Measurements from ENCODE around the gene D2HGDH. TPM values are rescaled to one million over a fixed set of nuclear protein-coding genes. Genes with fewer than 3 reads are reported as not detected.

The D2HGDH gene
- total and polyA plus RNA-seq, 2 of the 13 experiments (the other 11 are each of a cell fraction or from before 2014, with no cell fraction given), result 19.2 to 20.3 TPM

DNA sequence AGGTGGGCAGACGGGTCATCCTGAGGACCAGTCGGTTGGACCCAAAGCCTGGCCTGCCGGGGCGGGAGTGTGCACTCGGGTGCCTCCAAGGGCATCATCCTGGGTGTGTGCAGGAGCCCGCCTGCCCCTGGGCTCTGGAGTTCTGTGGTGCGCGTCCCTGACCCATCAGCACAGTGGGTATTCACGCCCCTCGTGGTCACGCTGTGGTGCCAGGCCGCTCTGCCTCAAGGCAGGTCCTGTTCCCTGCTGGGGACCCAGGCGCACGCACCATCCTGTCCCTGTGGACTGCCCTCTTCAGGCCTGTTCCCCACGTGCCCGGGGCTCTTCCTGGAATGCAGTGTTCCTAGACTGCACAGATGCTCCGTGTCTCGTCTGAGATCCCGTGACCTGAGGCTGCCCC lies 14.3 kb upstream of the D2HGDH start:
- Histone ChIP-seq H3K79me2 (ENCODE audit: insufficient read depth, low read length) (no peaks in the 10 kb centered on the region), H3K36me3 (replicated peaks in 1 of 2; ENCODE audit: control insufficient read depth in 1 of 2, insufficient read depth in 2 of 2, low read length in 2 of 2) (peaks cover 33 to 79% of the 10 kb centered on the region in 2 experiments), H2AFZ (ENCODE audit: low read length) (no peak overlapping the region), H4K20me1 (ENCODE audit: insufficient read depth, low read length) (no peaks in the 10 kb centered on the region), H3K9ac (ENCODE audit: insufficient read depth, low read depth, low read length) (no peak overlapping the region), H3K27me3 (ENCODE audit: control insufficient read depth in 1 of 2, insufficient read depth in 2 of 2, low read length in 2 of 2) (no peaks in the 10 kb centered on the region), H3K4me3 (replicated peaks in 1 of 3; ENCODE audit: insufficient read depth in 1 of 3, low read depth in 2 of 3, low read length in 3 of 3) (no peak overlapping the region), H3K4me2 (ENCODE audit: low read depth, low read length) (no peak overlapping the region), H3K4me1 (ENCODE audit: insufficient read depth, low read length) (no peaks in the 10 kb centered on the region), H3K27ac (ENCODE audit: extremely low read length, insufficient read depth, low read length) (no peak overlapping the region), H3K9me3 (ENCODE audit: low read length) (no peaks in the 10 kb centered on the region)
- peak; percentile 16 for ATAC-seq
- no TSS peak for BruUV-seq (replicated peaks)
- 95% methylated on average over 10 of the region's 19 CpGs for WGBS (ENCODE audit: low lambda C conversion rate)
- intact Hi-C loops (cut with micrococcal nuclease; ENCODE audit: unreplicated experiment), result no loop called here
- POLR2A ChIA-PET, result interaction anchor here (2.6 kb wide), 1 partner anchor 18 kb away, joined by 11 read pairs; the partner anchor contains the start of gene ING5
- no peak for DNase-seq (ENCODE audit: low spot score)
- no peak for FAIRE-seq
- TF ChIP-seq TMF1 (CRISPR knock-in tag; IDR thresholded peaks at IDR 0.05; ENCODE audit: low read depth) (no peak), CBFB (CRISPR knock-in tag; IDR thresholded peaks at IDR 0.05) (no peak), RBFOX2 (IDR thresholded peaks at IDR 0.05; ENCODE audit: low read depth, low read length) (0 out of 2 replicates have a peak, but pooled peaks have one; percentile 39), BCL6 (CRISPR knock-in tag; IDR thresholded peaks at IDR 0.05) (peak; percentile 49; the same call in 1 of the 2 replicates), TBX3 (IDR thresholded peaks at IDR 0.05; ENCODE audit: borderline replicate concordance) (no peak)
- CTCF ChIA-PET (ENCODE audit: low intra/inter-chr PET ratio, low total read pairs), result no interaction called here
- in situ Hi-C loops (cut with HindIII; ENCODE audit: extremely low pct_ligation_motif_present, low pct_unique_long_range_greater_than_20kb), result no loop called here

DNA sequence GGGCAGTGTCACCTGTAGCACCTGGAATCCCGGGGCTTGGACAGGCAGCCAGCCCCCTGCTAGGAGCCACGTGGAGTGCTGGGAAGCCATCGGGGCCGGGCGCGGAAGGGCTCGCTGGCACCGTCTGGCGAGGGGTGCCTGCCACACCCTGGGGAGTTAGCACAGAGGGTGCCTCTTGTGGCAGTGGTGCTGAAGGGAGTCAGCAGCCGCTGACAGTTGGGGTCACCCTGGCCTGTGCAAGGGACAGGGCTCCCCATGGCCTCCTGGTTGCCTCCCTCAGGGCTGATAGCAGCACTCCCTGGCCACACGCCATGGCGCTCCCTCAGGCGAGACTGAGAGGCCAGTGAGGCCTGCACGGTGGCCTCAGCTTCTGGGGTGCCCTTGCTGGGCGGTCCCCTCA lies 13.9 kb upstream of the D2HGDH start:
- Histone ChIP-seq H3K9me3 (ENCODE audit: low read length) (no peaks in the 10 kb centered on the region), H4K20me1 (ENCODE audit: insufficient read depth, low read length) (no peaks in the 10 kb centered on the region), H3K27me3 (ENCODE audit: control insufficient read depth in 1 of 2, insufficient read depth in 2 of 2, low read length in 2 of 2) (no peaks in the 10 kb centered on the region), H3K79me2 (ENCODE audit: insufficient read depth, low read length) (no peaks in the 10 kb centered on the region), H3K4me3 (replicated peaks in 1 of 3; ENCODE audit: insufficient read depth in 1 of 3, low read depth in 2 of 3, low read length in 3 of 3) (no peak overlapping the region), H3K9ac (ENCODE audit: insufficient read depth, low read depth, low read length) (no peak overlapping the region), H3K36me3 (replicated peaks in 1 of 2; ENCODE audit: control insufficient read depth in 1 of 2, insufficient read depth in 2 of 2, low read length in 2 of 2) (peaks cover 33 to 77% of the 10 kb centered on the region in 2 experiments), H3K27ac (ENCODE audit: extremely low read length, insufficient read depth, low read length) (no peak overlapping the region), H2AFZ (ENCODE audit: low read length) (no peak overlapping the region), H3K4me1 (ENCODE audit: insufficient read depth, low read length) (no peaks in the 10 kb centered on the region), H3K4me2 (ENCODE audit: low read depth, low read length) (no peak overlapping the region)
- in situ Hi-C loops (cut with HindIII; ENCODE audit: extremely low pct_ligation_motif_present, low pct_unique_long_range_greater_than_20kb), result no loop called here
- 88% methylated on average over 10 of the region's 15 CpGs for WGBS (ENCODE audit: low lambda C conversion rate)
- FAIRE-seq (no peak), ATAC-seq (peak; percentile 9), DNase-seq (ENCODE audit: low spot score) (no peak)
- BruUV-seq (replicated peaks), result no TSS peak
- 0 out of 2 replicates have a peak, but pooled peaks have one; percentile 18 for TF ChIP-seq AKAP8 (CRISPR knock-in tag; IDR thresholded peaks at IDR 0.05)
- TF ChIP-seq AGO2 (optimal IDR thresholded peaks at IDR 0.05; ENCODE audit: low read depth, low read length), result peak; percentile 80
- TF ChIP-seq POLR2AphosphoS2 (IDR thresholded peaks at IDR 0.05; ENCODE audit: low read depth, low read length), result no peak; the same call in 1 of the 2 replicates
- TF ChIP-seq RBFOX2 (IDR thresholded peaks at IDR 0.05; ENCODE audit: low read depth, low read length), result 0 out of 2 replicates have a peak, but pooled peaks have one; percentile 21
- POLR2A ChIA-PET, result interaction anchor here (2.0 kb wide), 1 partner anchor 19 kb away, joined by 6 read pairs; the partner anchor contains the start of gene ING5
- intact Hi-C loops (cut with micrococcal nuclease; ENCODE audit: unreplicated experiment), result no loop called here
- CTCF ChIA-PET (ENCODE audit: low intra/inter-chr PET ratio, low total read pairs), result no interaction called here

All from HepG2 (cell line).